GM12878 (cell line): Measurements from ENCODE around the gene DYSF. TPM values are rescaled to one million over a fixed set of nuclear protein-coding genes. Genes with fewer than 3 reads are reported as not detected.

Experiments
- ATAC-seq: fragments of 200-7000 bp; cut with Tn5 transposase; 3 replicates; pipeline ENCODE4 v1.9.1; 2020; ENCODE audit warnings: mild to moderate bottlenecking, moderate library complexity
- BruUV-seq: library from RNA; stranded (reverse); fragments of 400-500 nt; replicated peaks from 2 replicates; lab custom pipeline; 2021; lab: Mats Ljungman, UMichigan
- CTCF ChIA-PET: fragments of 300-600 bp; sonication (Branson Sonifier 250); formaldehyde crosslinking; extraction: SDS; loops from one replicate; lab custom pipeline; 2021; ENCODE audit warnings: inconsistent platforms; lab: Yijun Ruan, JAX
- POLR2A ChIA-PET: fragments of 350-600 bp; formaldehyde crosslinking; extraction: SDS; loops from one replicate; lab custom pipeline; 2021; ENCODE audit warnings: inconsistent platforms; lab: Charles Lee
- RAD21 ChIA-PET: fragments of 300-600 bp; sonication (Branson Sonifier 250); formaldehyde crosslinking; loops from one replicate; lab custom pipeline; 2023; ENCODE audit warnings: antibody characterized with exemption; ENCODE audit not compliant: unreplicated experiment; lab: Charles Lee
- SMC1A ChIA-PET: fragments of 300-600 bp; sonication (Branson Sonifier 250); formaldehyde crosslinking; loops from one replicate; lab custom pipeline; 2023; ENCODE audit not compliant: unreplicated experiment, uncharacterized antibody; lab: Charles Lee
- DNase-seq: peaks from one replicate; pipeline ENCODE4 v3.0.0-alpha.2; 2011; ENCODE audit warnings: low read depth, low spot score
- FAIRE-seq: peaks from 3 replicates; lab custom pipeline; 2011; peaks lifted over from hg19 to GRCh38; lab: Jason Lieb, UNC
- H2AFZ ChIP-seq: 2 replicates; pipeline ENCODE4 v1.6.0; 2011; ENCODE audit warnings: low read depth, low read length, control low read depth; ENCODE audit not compliant: control insufficient read depth
- H3K27ac ChIP-seq: 2 replicates; pipeline ENCODE4 v1.5.1; 2011; ENCODE audit warnings: control low read depth; ENCODE audit not compliant: control insufficient read depth, insufficient read depth
- H3K27me3 ChIP-seq, 2 experiments: replicated peaks in 1 of 2; 2 replicates each; pipeline versions ENCODE4 v1.6.0 to v1.6.1; 2011; ENCODE audit warnings: low read length in 1 of 2; ENCODE audit not compliant: control insufficient read depth in 2 of 2, insufficient read depth in 2 of 2
- H3K36me3 ChIP-seq, 2 experiments: 2 replicates each; pipeline ENCODE4 v1.5.1; 2011; ENCODE audit warnings: low read length in 1 of 2; ENCODE audit not compliant: control insufficient read depth in 2 of 2, insufficient read depth in 2 of 2
- H3K4me1 ChIP-seq: 2 replicates; pipeline ENCODE4 v1.6.1; 2011; ENCODE audit warnings: mild to moderate bottlenecking, low read length, moderate library complexity, mixed read lengths; ENCODE audit not compliant: control insufficient read depth, insufficient read depth
- H3K4me2 ChIP-seq: 2 replicates; pipeline ENCODE4 v1.6.0; 2011; ENCODE audit warnings: control low read depth; ENCODE audit not compliant: control insufficient read depth, insufficient read depth
- H3K4me3 ChIP-seq: fragments of 200-600 bp; sonication (generic); 2 replicates; pipeline ENCODE4 v1.5.1; 2016
- H3K79me2 ChIP-seq: 2 replicates; pipeline ENCODE4 v1.6.0; 2011; ENCODE audit warnings: low read length; ENCODE audit not compliant: control insufficient read depth, insufficient read depth
- H3K9ac ChIP-seq: 2 replicates; pipeline ENCODE4 v1.8.0; 2011; ENCODE audit warnings: low read length, control low read depth, mixed read lengths; ENCODE audit not compliant: control insufficient read depth, insufficient read depth
- H3K9me3 ChIP-seq: replicated peaks from 3 replicates; pipeline ENCODE4 v1.5.1; 2011; ENCODE audit warnings: mild to moderate bottlenecking, low read length; ENCODE audit not compliant: control insufficient read depth, insufficient read depth
- H4K20me1 ChIP-seq: 2 replicates; pipeline ENCODE4 v1.6.0; 2011; ENCODE audit not compliant: control insufficient read depth, insufficient read depth
- FOXM1 ChIP-seq: IDR thresholded peaks from 2 replicates; pipeline ENCODE4 v1.6.1; 2012; ENCODE audit warnings: low read depth, mild to moderate bottlenecking, inconsistent platforms, low read length, moderate library complexity
- GABPA ChIP-seq: IDR thresholded peaks from 2 replicates; pipeline ENCODE4 v1.6.1; 2014; ENCODE audit warnings: antibody characterized with exemption, low read depth, mild to moderate bottlenecking, inconsistent platforms
- HDAC6 ChIP-seq: fragments of 200-600 bp; sonication (generic); IDR thresholded peaks from one replicate; pipeline ENCODE4 v1.8.0; 2017; ENCODE audit warnings: antibody characterized with exemption; ENCODE audit not compliant: unreplicated experiment
- IRF4 ChIP-seq: IDR thresholded peaks from 2 replicates; pipeline ENCODE4 v1.6.1; 2011; ENCODE audit warnings: low read depth, low read length
- PAX5 ChIP-seq: IDR thresholded peaks from 2 replicates; pipeline ENCODE4 v1.6.1; 2011; ENCODE audit warnings: low read depth, low read length, borderline replicate concordance
- RELB ChIP-seq: fragments of 450-650 bp; IDR thresholded peaks from 2 replicates; pipeline ENCODE4 v1.6.1; 2017; ENCODE audit warnings: low read depth, mild to moderate bottlenecking, moderate library complexity
- SKIL ChIP-seq: fragments of 450-650 bp; IDR thresholded peaks from 2 replicates; pipeline ENCODE4 v1.6.1; 2017; ENCODE audit warnings: mild to moderate bottlenecking, low read depth, inconsistent platforms; ENCODE audit not compliant: poor library complexity, severe bottlenecking
- TCF12 ChIP-seq: IDR thresholded peaks from 2 replicates; pipeline ENCODE4 v1.6.1; 2011; ENCODE audit warnings: low read depth, mild to moderate bottlenecking, low read length
- ZBED1 ChIP-seq: IDR thresholded peaks from 2 replicates; pipeline ENCODE4 v1.6.1; 2016; ENCODE audit warnings: borderline replicate concordance
- WGBS: methylation state at CpG from one replicate; pipeline ENCODE4 v1.1.6; 2016; ENCODE audit warnings: low lambda C conversion rate; ENCODE audit not compliant: insufficient replicate concordance, insufficient coverage; ENCODE audit errors: missing lambda C conversion rate; 5-methylcytosine and 5-hydroxymethylcytosine counted together
- in situ Hi-C: fragments of 300-500 bp; cut with MboI; formaldehyde crosslinking; loops from 9 replicates; pipeline ENCODE4 v1.14.3; 2018; ENCODE audit warnings: mixed read lengths
- intact Hi-C: fragments of 100-400 bp; cut with micrococcal nuclease; formaldehyde crosslinking; loops from one replicate; pipeline ENCODE4 v1.14.2; 2022; ENCODE audit not compliant: unreplicated experiment
- polyA plus RNA-seq, 11 experiments: library from polyadenylated mRNA; depleted of rRNA in 4 of 11; unstranded in 6 of 11; stranded (reverse) in 5 of 11; fragments of >200 nt; fragmentation: Nextera tagmentation in 4 of 11; fragmentation: Illumina TruSeq in 1 of 11; extraction: Ambion mirVana in 4 of 11; extraction: Trizol in 1 of 11; gene quantifications; 1 replicate in 1 of 11; 2 replicates in 10 of 11; pipeline versions ENCODE4 v1.2.1 to v1.2.3, GENCODE V29; 2011 to 2016; ENCODE audit warnings: inconsistent platforms in 2 of 11, missing spikeins in 2 of 11, low read depth in 1 of 11
- total RNA-seq, 4 experiments: library from RNA; depleted of rRNA in 3 of 4; stranded (reverse); fragments of >200 nt in 3 of 4; fragmentation: Illumina TruSeq in 1 of 4; extraction: Trizol in 1 of 4; gene quantifications; 2 replicates each; pipeline versions ENCODE4 v1.2.1 to v1.2.3, GENCODE V29; 2013 to 2021
- TF ChIP-seq, protein P1 (sequence below): fragments of 450-650 bp; IDR thresholded peaks from 2 replicates; pipeline ENCODE4 v1.6.1; 2016; ENCODE audit warnings: mild to moderate bottlenecking

The DYSF gene
- total and polyA plus RNA-seq, 10 of the 15 experiments (the other 5 are each of a cell fraction or from before 2014, with no cell fraction given): under 0.01 to 0.15 (median 0.03) TPM; not detected in 7

- no peaks in the 10 kb centered on the region for H3K4me1 ChIP-seq
- WGBS: 20% methylated on average over 1 of the region's 1 CpG
- H3K9me3 ChIP-seq: no peaks in the 10 kb centered on the region
- no peak for TF ChIP-seq PAX5
- TF ChIP-seq, protein P1, sequence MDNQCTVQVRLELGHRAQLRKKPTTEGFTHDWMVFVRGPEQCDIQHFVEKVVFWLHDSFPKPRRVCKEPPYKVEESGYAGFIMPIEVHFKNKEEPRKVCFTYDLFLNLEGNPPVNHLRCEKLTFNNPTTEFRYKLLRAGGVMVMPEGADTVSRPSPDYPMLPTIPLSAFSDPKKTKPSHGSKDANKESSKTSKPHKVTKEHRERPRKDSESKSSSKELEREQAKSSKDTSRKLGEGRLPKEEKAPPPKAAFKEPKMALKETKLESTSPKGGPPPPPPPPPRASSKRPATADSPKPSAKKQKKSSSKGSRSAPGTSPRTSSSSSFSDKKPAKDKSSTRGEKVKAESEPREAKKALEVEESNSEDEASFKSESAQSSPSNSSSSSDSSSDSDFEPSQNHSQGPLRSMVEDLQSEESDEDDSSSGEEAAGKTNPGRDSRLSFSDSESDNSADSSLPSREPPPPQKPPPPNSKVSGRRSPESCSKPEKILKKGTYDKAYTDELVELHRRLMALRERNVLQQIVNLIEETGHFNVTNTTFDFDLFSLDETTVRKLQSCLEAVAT: no peak
- TF ChIP-seq, all 136 proteins: peak for 0
- POLR2A ChIA-PET: no interaction called here
- Histone ChIP-seq H3K27me3 (no peaks in the 10 kb centered on the region), H3K4me3 (no peak overlapping the region), H3K27ac (no peak overlapping the region), H3K4me2 (no peak overlapping the region), H3K79me2 (no peaks in the 10 kb centered on the region), H4K20me1 (no peaks in the 10 kb centered on the region), H2AFZ (no peak overlapping the region), H3K36me3 (no peaks in the 10 kb centered on the region), H3K9ac (no peak overlapping the region)
- no TSS peak for BruUV-seq
- ATAC-seq: no peak
- intact Hi-C loops (no loop called here), in situ Hi-C loops (no loop called here)
- RAD21 ChIA-PET: no interaction called here
- FAIRE-seq: no peak
- CTCF ChIA-PET: interaction anchor here (0.8 kb wide), 1 partner anchor 606 kb away, joined by 3 read pairs; no protein-coding TSS in a partner anchor
- no peak for DNase-seq
- SMC1A ChIA-PET: no interaction called here
Observed at GRCh38 chr2:71476495-71476894, 23.1 kb downstream of the DYSF start.

- ATAC-seq: no peak
- ChIA-PET POLR2A (interaction anchor here (0.6 kb wide), 1 partner anchor 1253 kb away, joined by 3 read pairs; no protein-coding TSS in a partner anchor), SMC1A (no interaction called here), RAD21 (no interaction called here), CTCF (interaction anchor here (0.8 kb wide), 1 partner anchor 607 kb away, joined by 3 read pairs; no protein-coding TSS in a partner anchor)
- FAIRE-seq: no peak
- no peak overlapping the region for H2AFZ ChIP-seq
- no peaks in the 10 kb centered on the region; a peak in 1 of 4 replicates for H3K27me3 ChIP-seq
- no peaks in the 10 kb centered on the region for H3K79me2 ChIP-seq
- H3K4me1 ChIP-seq: no peaks in the 10 kb centered on the region
- in situ Hi-C loops (no loop called here), intact Hi-C loops (no loop called here)
- BruUV-seq: no TSS peak
- no peak for DNase-seq
- no peaks in the 10 kb centered on the region for H3K9me3 ChIP-seq
- no peak overlapping the region for H3K9ac ChIP-seq
- no peaks in the 10 kb centered on the region for H3K36me3 ChIP-seq
- H3K27ac ChIP-seq: no peak overlapping the region
- 26% methylated on average over 6 of the region's 6 CpGs for WGBS
- H3K4me2 ChIP-seq: no peak overlapping the region
- no peak overlapping the region for H3K4me3 ChIP-seq
- no peaks in the 10 kb centered on the region for H4K20me1 ChIP-seq
- no peak for TF ChIP-seq SKIL
- TF ChIP-seq RELB: no peak
- no peak for TF ChIP-seq TCF12
- no peak for TF ChIP-seq ZBED1
- no peak for TF ChIP-seq HDAC6
- TF ChIP-seq FOXM1: no peak
- TF ChIP-seq GABPA: no peak
- TF ChIP-seq IRF4: no peak
Observed at GRCh38 chr2:71477231-71477691, 23.9 kb downstream of the DYSF start.
